WTC11 (cell line): ENCODE results near the gene GRM4. TPM values are rescaled to one million over a fixed set of nuclear protein-coding genes. Genes with fewer than 3 reads are reported as not detected.
A peak's percentile ranks its signal among the peaks of the same experiment; 100 is the strongest.

Experiments
- AR ChIP-seq: fragments of 250-450 bp; sonication (Bioruptor Pico); IDR thresholded peaks from 2 replicates; pipeline ENCODE4 v1.9.0; 2021; ENCODE audit warnings: mild to moderate bottlenecking
- ARID4B ChIP-seq: sonication (generic); formaldehyde crosslinking; IDR thresholded peaks from 2 replicates; pipeline ENCODE4 v1.8.0; 2023; ENCODE audit warnings: missing genetic modification reagents, mild to moderate bottlenecking, borderline replicate concordance
- ATF1 ChIP-seq: sonication (generic); formaldehyde crosslinking; IDR thresholded peaks from 2 replicates; pipeline ENCODE4 v1.8.1; 2023; ENCODE audit warnings: mild to moderate bottlenecking, moderate library complexity, missing genetic modification reagents
- ATF2 ChIP-seq: sonication (generic); formaldehyde crosslinking; IDR thresholded peaks from 2 replicates; pipeline ENCODE4 v1.8.1; 2022; ENCODE audit warnings: low read depth, missing genetic modification reagents, borderline replicate concordance
- CTCF ChIP-seq: fragments of 200-600 bp; IDR thresholded peaks from 2 replicates; pipeline ENCODE4 v1.8.0; 2022; ENCODE audit warnings: antibody characterized with exemption
- E2F1 ChIP-seq: sonication (generic); formaldehyde crosslinking; IDR thresholded peaks from 2 replicates; pipeline ENCODE4 v1.8.0; 2022; ENCODE audit warnings: mild to moderate bottlenecking, missing genetic modification reagents
- E2F5 ChIP-seq: sonication (generic); formaldehyde crosslinking; IDR thresholded peaks from 2 replicates; pipeline ENCODE4 v1.8.1; 2022; ENCODE audit warnings: mild to moderate bottlenecking, moderate library complexity, missing genetic modification reagents
- HMGA2 ChIP-seq: fragments of 250-450 bp; sonication (Bioruptor Pico); IDR thresholded peaks from 2 replicates; pipeline ENCODE4 v1.4.0; 2021; ENCODE audit warnings: mild to moderate bottlenecking, moderate library complexity
- IRF2 ChIP-seq: sonication (generic); formaldehyde crosslinking; IDR thresholded peaks from 2 replicates; pipeline ENCODE4 v1.8.0; 2022; ENCODE audit warnings: low read depth, missing genetic modification reagents, borderline replicate concordance
- JUN ChIP-seq: sonication (generic); formaldehyde crosslinking; IDR thresholded peaks from 2 replicates; pipeline ENCODE4 v1.8.0; 2023; ENCODE audit warnings: mild to moderate bottlenecking, missing genetic modification reagents
- KAT7 ChIP-seq: sonication (generic); formaldehyde crosslinking; IDR thresholded peaks from 2 replicates; pipeline ENCODE4 v1.8.1; 2023; ENCODE audit warnings: missing genetic modification reagents, mild to moderate bottlenecking, borderline replicate concordance
- MAX ChIP-seq: sonication (generic); formaldehyde crosslinking; IDR thresholded peaks from 2 replicates; pipeline ENCODE4 v1.8.0; 2022; ENCODE audit warnings: mild to moderate bottlenecking, missing genetic modification reagents
- MLX ChIP-seq: sonication (generic); formaldehyde crosslinking; IDR thresholded peaks from 2 replicates; pipeline ENCODE4 v1.8.1; 2023; ENCODE audit warnings: mild to moderate bottlenecking, missing genetic modification reagents, moderate library complexity
- NFATC4 ChIP-seq: fragments of 250-450 bp; sonication (Bioruptor Pico); IDR thresholded peaks from 2 replicates; pipeline ENCODE4 v1.9.0; 2021; ENCODE audit warnings: mild to moderate bottlenecking
- NR1H2 ChIP-seq: sonication (generic); formaldehyde crosslinking; IDR thresholded peaks from 2 replicates; pipeline ENCODE4 v1.9.0; 2021; ENCODE audit warnings: mild to moderate bottlenecking, moderate library complexity, missing genetic modification reagents
- PREB ChIP-seq: sonication (generic); formaldehyde crosslinking; IDR thresholded peaks from 2 replicates; pipeline ENCODE4 v1.8.1; 2022; ENCODE audit warnings: mild to moderate bottlenecking, missing genetic modification reagents, moderate library complexity, borderline replicate concordance
- SMAD4 ChIP-seq: sonication (generic); formaldehyde crosslinking; IDR thresholded peaks from 2 replicates; pipeline ENCODE4 v1.8.0; 2022; ENCODE audit warnings: mild to moderate bottlenecking, missing genetic modification reagents
- TCF7 ChIP-seq: sonication (generic); formaldehyde crosslinking; IDR thresholded peaks from 2 replicates; pipeline ENCODE4 v1.8.0; 2022; ENCODE audit warnings: mild to moderate bottlenecking, low read depth, missing genetic modification reagents, moderate library complexity
- ZMAT4 ChIP-seq: fragments of 250-450 bp; sonication (Bioruptor Pico); IDR thresholded peaks from 2 replicates; pipeline ENCODE4 v1.9.0; 2021; ENCODE audit warnings: mild to moderate bottlenecking
- ZNF121 ChIP-seq: sonication (generic); formaldehyde crosslinking; IDR thresholded peaks from 2 replicates; pipeline ENCODE4 v1.8.0; 2023; ENCODE audit warnings: missing genetic modification reagents
- ZNF138 ChIP-seq: sonication (generic); formaldehyde crosslinking; conservative IDR thresholded peaks from 2 replicates; pipeline ENCODE4 v1.8.1; 2022; ENCODE audit warnings: mild to moderate bottlenecking, moderate library complexity, missing genetic modification reagents
- ZNF219 ChIP-seq: sonication (generic); formaldehyde crosslinking; IDR thresholded peaks from 2 replicates; pipeline ENCODE4 v1.8.0; 2023; ENCODE audit warnings: missing genetic modification reagents, mild to moderate bottlenecking, borderline replicate concordance
- ZNF317 ChIP-seq: sonication (generic); formaldehyde crosslinking; IDR thresholded peaks from 2 replicates; pipeline ENCODE4 v1.8.1; 2023; ENCODE audit warnings: low read depth, mild to moderate bottlenecking, moderate library complexity, missing genetic modification reagents, borderline replicate concordance
- total RNA-seq: library from RNA; stranded (reverse); gene quantifications from 3 replicates; pipeline ENCODE4 v1.2.3, GENCODE V29; 2021

The GRM4 gene
- total RNA-seq, 1 experiment from 2014 or later = 34.5 TPM

GRCh38 chr6:34146021-34146782, at the start of gene GRM4 (continued):
- TF ChIP-seq ZMAT4 = no peak
- peak; percentile 87; the same call in 1 of the 2 replicates for TF ChIP-seq ZNF138 (CRISPR knock-in tag)
- no peak for TF ChIP-seq IRF2 (CRISPR knock-in tag)
- TF ChIP-seq MLX (CRISPR knock-in tag) = no peak
- no peak for TF ChIP-seq HMGA2 (CRISPR knock-in tag)
- 0 out of 2 replicates have a peak, but pooled peaks have one; percentile 59 for TF ChIP-seq NR1H2 (CRISPR knock-in tag)
- no peak for TF ChIP-seq NFATC4 (CRISPR knock-in tag)
- no peak for TF ChIP-seq KAT7 (CRISPR knock-in tag)
- TF ChIP-seq E2F1 (CRISPR knock-in tag) = no peak
- no peak for TF ChIP-seq ZNF219 (CRISPR knock-in tag)
- no peak for TF ChIP-seq ATF1 (CRISPR knock-in tag)
- no peak for TF ChIP-seq PREB
- TF ChIP-seq ARID4B = no peak
- TF ChIP-seq CTCF = no peak
- TF ChIP-seq SMAD4 (CRISPR knock-in tag) = no peak
- no peak for TF ChIP-seq AR
- no peak for TF ChIP-seq ATF2
- TF ChIP-seq TCF7 (CRISPR knock-in tag) = no peak
- 0 out of 2 replicates have a peak, but pooled peaks have one; percentile 55 for TF ChIP-seq E2F5 (CRISPR knock-in tag)
- TF ChIP-seq MAX (CRISPR knock-in tag) = peak; percentile 94
- TF ChIP-seq JUN = 0 out of 2 replicates have a peak, but pooled peaks have one; percentile 65
- TF ChIP-seq ZNF317 (CRISPR knock-in tag) = no peak
- TF ChIP-seq ZNF121 = no peak
